BJ (cell line): ENCODE measurements around the gene EBF4. TPM values are rescaled to one million over a fixed set of nuclear protein-coding genes. Genes with fewer than 3 reads are reported as not detected.

ENCODE experiments used
- CTCF ChIA-PET: fragments of 350-600 bp; formaldehyde crosslinking; extraction: SDS; loops from one replicate; lab custom pipeline; 2021; ENCODE audit warnings: antibody characterized with exemption, inconsistent platforms; lab: Yijun Ruan, JAX
- POLR2A ChIA-PET: fragments of 300-600 bp; sonication (Branson Sonifier 250); formaldehyde crosslinking; extraction: SDS; loops from one replicate; lab custom pipeline; 2021; ENCODE audit warnings: antibody characterized with exemption; lab: Charles Lee
- DNase-seq: peaks from one replicate; pipeline ENCODE4 v3.0.0-alpha.2; 2011; ENCODE audit warnings: low read depth
- H3K27me3 ChIP-seq: 2 replicates; pipeline ENCODE4 v1.6.0; 2011; ENCODE audit warnings: low read length; ENCODE audit not compliant: control insufficient read depth, insufficient read depth
- H3K36me3 ChIP-seq: 2 replicates; pipeline ENCODE4 v1.5.1; 2011; ENCODE audit warnings: low read length; ENCODE audit not compliant: control insufficient read depth, insufficient read depth
- H3K4me3 ChIP-seq: 2 replicates; pipeline ENCODE4 v1.5.1; 2011; ENCODE audit warnings: low read depth, mild to moderate bottlenecking, control low read depth, low read length
- polyA plus RNA-seq: library from polyadenylated mRNA; depleted of rRNA; stranded (reverse); fragments of >200 nt; gene quantifications from 2 replicates; pipeline ENCODE4 v1.2.3, GENCODE V29; 2011
- TF ChIP-seq, protein P1 (sequence below): IDR thresholded peaks from 2 replicates; pipeline ENCODE4 v1.5.1; 2011; ENCODE audit warnings: low read depth, mild to moderate bottlenecking, control low read depth, inconsistent platforms, low read length, moderate library complexity; ENCODE audit not compliant: insufficient read depth

Gene EBF4
- polyA plus RNA-seq, 1 experiment: 1.9 TPM

DNA sequence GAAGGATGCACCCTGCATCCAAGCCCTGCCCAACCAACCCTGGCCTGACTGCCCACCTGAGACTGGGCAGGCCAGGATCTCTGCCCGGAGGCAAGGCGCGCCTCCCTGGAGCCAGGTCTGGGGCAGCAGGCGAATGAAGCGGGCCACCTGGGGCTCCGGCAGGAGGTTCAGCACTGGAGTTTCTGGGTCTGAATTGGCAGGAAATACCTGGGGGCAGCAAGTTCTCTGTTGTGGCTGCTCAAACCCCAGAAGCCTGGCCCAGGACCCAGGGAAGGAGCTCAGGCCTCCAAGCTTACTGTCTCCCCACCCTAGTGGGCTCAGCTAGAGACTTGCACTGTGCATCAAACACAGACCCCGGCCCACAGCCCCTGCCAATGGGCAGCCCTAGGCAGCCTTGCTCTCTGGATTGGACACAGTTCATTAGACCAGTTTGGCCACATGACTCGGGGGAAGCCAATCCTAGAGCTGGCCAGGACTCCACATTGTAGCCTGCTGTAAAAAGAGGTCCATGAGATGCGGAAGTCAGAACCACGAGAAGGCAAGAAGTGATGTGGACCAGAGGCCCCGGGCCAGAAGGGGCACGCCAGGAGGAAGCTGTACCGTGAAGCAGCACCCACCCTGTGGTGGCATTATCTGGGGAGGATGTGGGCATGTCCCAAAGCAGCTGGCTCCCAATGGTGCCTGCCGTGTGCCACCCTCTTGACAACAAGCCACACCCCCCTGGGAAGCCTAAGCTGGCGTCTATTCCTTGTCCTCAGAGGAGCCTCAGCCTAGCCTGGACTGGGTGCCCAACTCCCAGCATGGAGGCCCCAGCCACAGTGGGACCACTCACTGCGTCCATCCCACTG lies 104.8 kb downstream of the EBF4 start:
- ChIA-PET POLR2A (interaction anchor here (0.6 kb wide), 1 partner anchor 11 kb away, joined by 3 read pairs; no protein-coding TSS in a partner anchor), CTCF (no interaction called here)

DNA sequence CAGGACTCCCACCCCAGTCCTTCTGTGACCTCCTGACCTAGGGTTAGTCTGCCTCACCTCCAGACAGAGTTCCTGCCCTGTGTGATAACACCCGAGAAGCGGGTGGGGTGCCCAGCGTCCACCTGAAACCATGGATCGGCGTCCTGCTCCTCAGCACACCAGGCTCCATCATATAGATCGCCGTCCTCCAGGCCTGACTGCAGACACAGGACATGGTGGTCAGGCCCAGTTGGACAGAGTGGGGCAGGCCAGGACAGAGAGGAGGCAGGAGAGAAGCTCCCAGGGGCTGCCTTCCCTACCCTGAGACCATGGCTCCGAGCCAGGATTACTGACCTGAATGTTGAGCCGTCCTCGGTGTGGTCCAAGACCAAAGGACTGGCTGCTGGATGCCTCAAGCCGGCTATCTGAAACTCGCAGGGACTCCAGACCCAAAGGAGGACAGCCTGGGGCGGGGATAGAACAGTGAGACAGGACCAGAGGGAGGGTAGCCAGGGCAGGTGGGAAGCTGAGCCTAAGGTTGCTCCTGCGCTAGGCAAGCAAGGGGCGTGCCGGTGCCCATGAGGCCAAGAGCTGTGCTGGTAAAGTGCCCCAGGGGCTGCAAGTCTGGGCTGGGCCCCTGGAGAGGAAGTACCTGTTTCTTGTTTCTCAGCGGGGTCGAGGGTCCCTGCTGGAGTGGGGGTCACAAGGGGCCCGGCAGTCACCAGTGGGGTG lies 105.7 kb downstream of the EBF4 start:
- ChIA-PET POLR2A (interaction anchor here (0.6 kb wide), 1 partner anchor 10 kb away, joined by 3 read pairs; no protein-coding TSS in a partner anchor), CTCF (interaction anchor here (0.8 to 1.0 kb wide), 2 partner anchors 54 to 68 kb away, joined by 3 read pairs; no protein-coding TSS in a partner anchor)
- TF ChIP-seq, protein P1, sequence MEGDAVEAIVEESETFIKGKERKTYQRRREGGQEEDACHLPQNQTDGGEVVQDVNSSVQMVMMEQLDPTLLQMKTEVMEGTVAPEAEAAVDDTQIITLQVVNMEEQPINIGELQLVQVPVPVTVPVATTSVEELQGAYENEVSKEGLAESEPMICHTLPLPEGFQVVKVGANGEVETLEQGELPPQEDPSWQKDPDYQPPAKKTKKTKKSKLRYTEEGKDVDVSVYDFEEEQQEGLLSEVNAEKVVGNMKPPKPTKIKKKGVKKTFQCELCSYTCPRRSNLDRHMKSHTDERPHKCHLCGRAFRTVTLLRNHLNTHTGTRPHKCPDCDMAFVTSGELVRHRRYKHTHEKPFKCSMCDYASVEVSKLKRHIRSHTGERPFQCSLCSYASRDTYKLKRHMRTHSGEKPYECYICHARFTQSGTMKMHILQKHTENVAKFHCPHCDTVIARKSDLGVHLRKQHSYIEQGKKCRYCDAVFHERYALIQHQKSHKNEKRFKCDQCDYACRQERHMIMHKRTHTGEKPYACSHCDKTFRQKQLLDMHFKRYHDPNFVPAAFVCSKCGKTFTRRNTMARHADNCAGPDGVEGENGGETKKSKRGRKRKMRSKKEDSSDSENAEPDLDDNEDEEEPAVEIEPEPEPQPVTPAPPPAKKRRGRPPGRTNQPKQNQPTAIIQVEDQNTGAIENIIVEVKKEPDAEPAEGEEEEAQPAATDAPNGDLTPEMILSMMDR: no peak
- DNase-seq: no peak
- peaks cover 28% of the 10 kb centered on the region for H3K27me3 ChIP-seq
- no peak overlapping the region for H3K4me3 ChIP-seq
- no peaks in the 10 kb centered on the region for H3K36me3 ChIP-seq

More for the DNA sequence above, 104.8 kb downstream of the EBF4 start:
- TF ChIP-seq, protein P1: no peak
- Histone ChIP-seq H3K4me3 (no peak overlapping the region), H3K36me3 (no peaks in the 10 kb centered on the region), H3K27me3 (peaks cover 30% of the 10 kb centered on the region)
- DNase-seq: no peak

DNA sequence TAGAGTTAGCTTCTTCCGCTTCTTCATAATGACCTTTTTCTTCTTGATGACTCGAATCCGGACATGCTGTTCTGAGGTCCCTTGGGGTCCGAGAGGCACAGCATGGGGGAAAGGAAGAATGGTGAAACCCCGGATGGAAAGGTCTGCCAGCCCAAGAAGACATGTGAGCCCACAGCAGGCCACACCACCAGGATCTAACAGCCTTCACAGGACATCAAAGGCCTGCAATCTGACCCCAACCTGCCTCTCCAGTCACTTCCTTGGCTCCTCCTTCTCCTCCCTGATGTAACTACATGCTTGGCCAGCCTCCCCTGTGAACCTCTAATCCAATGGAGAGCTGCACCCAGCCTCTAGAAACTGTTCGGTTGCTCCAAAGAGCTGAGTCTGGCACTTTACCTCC lies 106.2 kb downstream of the EBF4 start:
- Histone ChIP-seq H3K27me3 (peaks cover 28% of the 10 kb centered on the region), H3K36me3 (no peaks in the 10 kb centered on the region), H3K4me3 (no peak overlapping the region)
- ChIA-PET POLR2A (no interaction called here), CTCF (interaction anchor here (0.7 to 1.0 kb wide), 3 partner anchors 55 to 189 kb away, joined by 3 read pairs; no protein-coding TSS in a partner anchor)
- no peak for DNase-seq
- TF ChIP-seq, protein P1: no peak

DNA sequence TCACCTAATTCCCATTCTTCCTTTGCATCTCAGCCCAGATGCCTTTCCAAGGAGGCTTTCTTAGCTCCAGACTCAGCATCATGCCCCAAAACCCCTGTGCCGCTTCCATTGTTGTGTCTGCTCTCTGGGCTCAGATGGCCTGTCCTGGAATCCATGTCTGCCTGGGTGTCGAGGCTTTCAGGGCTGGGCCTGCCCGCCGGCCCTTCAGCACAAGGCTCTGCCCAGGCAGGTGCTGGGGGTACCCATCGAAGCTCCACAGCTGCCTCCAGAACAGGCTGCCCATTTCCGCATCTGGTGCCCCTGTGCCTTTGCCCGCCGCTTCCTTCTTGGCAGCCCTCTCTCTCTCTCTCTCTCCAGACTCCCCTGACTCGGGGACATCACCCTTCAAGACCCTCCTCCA lies 106.7 kb downstream of the EBF4 start:
- Histone ChIP-seq H3K36me3 (no peaks in the 10 kb centered on the region), H3K4me3 (no peak overlapping the region), H3K27me3 (peaks cover 28% of the 10 kb centered on the region)
- TF ChIP-seq, protein P1: no peak
- ChIA-PET POLR2A (no interaction called here), CTCF (interaction anchor here (0.7 to 1.0 kb wide), 2 partner anchors 69 to 189 kb away, joined by 3 read pairs; no protein-coding TSS in a partner anchor)
- no peak for DNase-seq
